Neural cell (in vitro differentiated cells): Measurements from ENCODE around the gene HIVEP3.

Source experiments
- CTCF ChIP-seq: fragments of 450-650 bp; IDR thresholded peaks from 2 replicates; pipeline ENCODE4 v1.5.1; 2014; ENCODE audit warnings: antibody characterized with exemption, mild to moderate bottlenecking, moderate library complexity; ENCODE audit not compliant: poor library complexity, severe bottlenecking
- EP300 ChIP-seq: fragments of 450-650 bp; conservative IDR thresholded peaks from 2 replicates; pipeline ENCODE4 v1.6.1; 2014; ENCODE audit warnings: antibody characterized with exemption, mild to moderate bottlenecking, moderate library complexity; ENCODE audit not compliant: poor library complexity, severe bottlenecking
- EZH2 ChIP-seq: fragments of 200-600, 300-800 bp; shearing (Covaris generic), sonication (generic); IDR thresholded peaks from 2 replicates; pipeline ENCODE4 v1.6.1; 2014; ENCODE audit warnings: antibody characterized with exemption, low read length, borderline replicate concordance, mild to moderate bottlenecking; ENCODE audit not compliant: insufficient read depth, poor library complexity, severe bottlenecking
- POLR2AphosphoS5 ChIP-seq: IDR thresholded peaks from 2 replicates; pipeline ENCODE4 v1.6.1; 2012
- RAD21 ChIP-seq: fragments of 450-650 bp; conservative IDR thresholded peaks from 2 replicates; pipeline ENCODE4 v1.6.1; 2014; ENCODE audit warnings: antibody characterized with exemption, mild to moderate bottlenecking, moderate library complexity
- SMC3 ChIP-seq: fragments of 450-650 bp; conservative IDR thresholded peaks from 2 replicates; pipeline ENCODE4 v1.6.1; 2014; ENCODE audit warnings: antibody characterized with exemption, mild to moderate bottlenecking, moderate library complexity; ENCODE audit not compliant: poor library complexity
- TAF1 ChIP-seq: IDR thresholded peaks from 2 replicates; pipeline ENCODE4 v1.6.1; 2012; ENCODE audit warnings: low read depth
- TF ChIP-seq, protein P1 (sequence below): IDR thresholded peaks from 2 replicates; pipeline ENCODE4 v1.6.1; 2012; ENCODE audit warnings: borderline replicate concordance

- no peak for TF ChIP-seq CTCF
- no peak for TF ChIP-seq EP300
- no peak for TF ChIP-seq RAD21
- TF ChIP-seq EZH2 = no peak
- TF ChIP-seq POLR2AphosphoS5 = no peak
- TF ChIP-seq SMC3 = no peak
- TF ChIP-seq, protein P1, sequence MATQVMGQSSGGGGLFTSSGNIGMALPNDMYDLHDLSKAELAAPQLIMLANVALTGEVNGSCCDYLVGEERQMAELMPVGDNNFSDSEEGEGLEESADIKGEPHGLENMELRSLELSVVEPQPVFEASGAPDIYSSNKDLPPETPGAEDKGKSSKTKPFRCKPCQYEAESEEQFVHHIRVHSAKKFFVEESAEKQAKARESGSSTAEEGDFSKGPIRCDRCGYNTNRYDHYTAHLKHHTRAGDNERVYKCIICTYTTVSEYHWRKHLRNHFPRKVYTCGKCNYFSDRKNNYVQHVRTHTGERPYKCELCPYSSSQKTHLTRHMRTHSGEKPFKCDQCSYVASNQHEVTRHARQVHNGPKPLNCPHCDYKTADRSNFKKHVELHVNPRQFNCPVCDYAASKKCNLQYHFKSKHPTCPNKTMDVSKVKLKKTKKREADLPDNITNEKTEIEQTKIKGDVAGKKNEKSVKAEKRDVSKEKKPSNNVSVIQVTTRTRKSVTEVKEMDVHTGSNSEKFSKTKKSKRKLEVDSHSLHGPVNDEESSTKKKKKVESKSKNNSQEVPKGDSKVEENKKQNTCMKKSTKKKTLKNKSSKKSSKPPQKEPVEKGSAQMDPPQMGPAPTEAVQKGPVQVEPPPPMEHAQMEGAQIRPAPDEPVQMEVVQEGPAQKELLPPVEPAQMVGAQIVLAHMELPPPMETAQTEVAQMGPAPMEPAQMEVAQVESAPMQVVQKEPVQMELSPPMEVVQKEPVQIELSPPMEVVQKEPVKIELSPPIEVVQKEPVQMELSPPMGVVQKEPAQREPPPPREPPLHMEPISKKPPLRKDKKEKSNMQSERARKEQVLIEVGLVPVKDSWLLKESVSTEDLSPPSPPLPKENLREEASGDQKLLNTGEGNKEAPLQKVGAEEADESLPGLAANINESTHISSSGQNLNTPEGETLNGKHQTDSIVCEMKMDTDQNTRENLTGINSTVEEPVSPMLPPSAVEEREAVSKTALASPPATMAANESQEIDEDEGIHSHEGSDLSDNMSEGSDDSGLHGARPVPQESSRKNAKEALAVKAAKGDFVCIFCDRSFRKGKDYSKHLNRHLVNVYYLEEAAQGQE = no peak
- no peak for TF ChIP-seq TAF1
Measured at GRCh38 chr1:41568204-41568603, 350.5 kb downstream of the HIVEP3 start.
